GM18519 (cell line): Measurements from ENCODE around the gene SERHL2.
"Not testable (repeated sequence)": the region's sequence is repeated elsewhere in the genome, so short reads cannot be mapped to it uniquely, and the experiment has no call there.

Source experiments
- ATAC-seq: cut with Tn5 transposase; IDR thresholded peaks from one replicate; pipeline ENCODE4 v1.9.1; 2021; ENCODE audit warnings: mild to moderate bottlenecking, moderate library complexity; ENCODE audit not compliant: unreplicated experiment, low FRiP score

SERHL2 gene

GRCh38 chr22:42553475-42554361, at the start of gene SERHL2:
SERHL2 (plus strand) TSS chr22:42553956; CDS start chr22:42554021, 65 bp downstream.
- no peak for ATAC-seq

GRCh38 chr22:42508327-42508974, 45.3 kb upstream of the SERHL2 start:
- not testable (repeated sequence) for ATAC-seq

- not testable (repeated sequence) for ATAC-seq
Measured at GRCh38 chr22:42508975-42509364, 44.8 kb upstream of the SERHL2 start.

GRCh38 chr22:42509548-42509947, 44.2 kb upstream of the SERHL2 start:
- ATAC-seq = no peak

GRCh38 chr22:42511401-42511891, 42.3 kb upstream of the SERHL2 start:
- no peak for ATAC-seq

- ATAC-seq = not testable (repeated sequence)
Measured at GRCh38 chr22:42512273-42512990, 41.3 kb upstream of the SERHL2 start.

GRCh38 chr22:42514331-42514730, 39.4 kb upstream of the SERHL2 start:
- ATAC-seq = not testable (repeated sequence)

- not testable (repeated sequence) for ATAC-seq
Measured at GRCh38 chr22:42515304-42515703, 38.5 kb upstream of the SERHL2 start.

- no peak for ATAC-seq
Measured at GRCh38 chr22:42515896-42516295, 37.9 kb upstream of the SERHL2 start.

- ATAC-seq = not testable (repeated sequence)
Measured at GRCh38 chr22:42517103-42517502, 36.7 kb upstream of the SERHL2 start.

- ATAC-seq = peak; percentile 12
Measured at GRCh38 chr22:42518638-42519524, 34.9 kb upstream of the SERHL2 start.

GRCh38 chr22:42519525-42520401, 34.0 kb upstream of the SERHL2 start, which contains the start of gene RRP7A:
RRP7A (minus strand) TSS chr22:42519796; CDS start chr22:42519786, 10 bp downstream.
- peak; percentile 51 for ATAC-seq

GRCh38 chr22:42521228-42521546, 32.6 kb upstream of the SERHL2 start:
- ATAC-seq = no peak

- no peak for ATAC-seq
Measured at GRCh38 chr22:42522546-42522945, 31.2 kb upstream of the SERHL2 start.

GRCh38 chr22:42528591-42529307, 25.0 kb upstream of the SERHL2 start:
- no peak for ATAC-seq

GRCh38 chr22:42529435-42529834, 24.3 kb upstream of the SERHL2 start:
- not testable (repeated sequence) for ATAC-seq

- ATAC-seq = not testable (repeated sequence)
Measured at GRCh38 chr22:42531401-42532084, 22.2 kb upstream of the SERHL2 start.

- ATAC-seq = no peak
Measured at GRCh38 chr22:42533638-42533977, 20.1 kb upstream of the SERHL2 start.
